AG04449 (cell line): ENCODE results near the gene SRGAP3.

Experiments used
- CTCF ChIA-PET: fragments of 350-600 bp; formaldehyde crosslinking; extraction: SDS; loops from one replicate; lab custom pipeline; 2021; ENCODE audit warnings: antibody characterized with exemption; lab: Yijun Ruan, JAX
- POLR2A ChIA-PET: fragments of 400-600, 350-600 bp; formaldehyde crosslinking; extraction: SDS; loops from one replicate; lab custom pipeline; 2020; ENCODE audit warnings: antibody characterized with exemption, inconsistent platforms; lab: Yijun Ruan, JAX
- DNase-seq: peaks from one replicate; pipeline ENCODE4 v3.0.0-alpha.2; 2010; ENCODE audit warnings: low read depth, low spot score
- H3K4me3 ChIP-seq: 2 replicates; pipeline ENCODE4 v1.5.1; 2011; ENCODE audit warnings: low read depth, mild to moderate bottlenecking, control low read depth, low read length
- TF ChIP-seq, protein P1 (sequence below): IDR thresholded peaks from one replicate; pipeline ENCODE4 v1.5.1; 2011; ENCODE audit warnings: mild to moderate bottlenecking, moderate library complexity, low read length, control low read depth, inconsistent platforms; ENCODE audit not compliant: insufficient read depth; ENCODE audit errors: missing control alignments

SRGAP3 gene

DNA sequence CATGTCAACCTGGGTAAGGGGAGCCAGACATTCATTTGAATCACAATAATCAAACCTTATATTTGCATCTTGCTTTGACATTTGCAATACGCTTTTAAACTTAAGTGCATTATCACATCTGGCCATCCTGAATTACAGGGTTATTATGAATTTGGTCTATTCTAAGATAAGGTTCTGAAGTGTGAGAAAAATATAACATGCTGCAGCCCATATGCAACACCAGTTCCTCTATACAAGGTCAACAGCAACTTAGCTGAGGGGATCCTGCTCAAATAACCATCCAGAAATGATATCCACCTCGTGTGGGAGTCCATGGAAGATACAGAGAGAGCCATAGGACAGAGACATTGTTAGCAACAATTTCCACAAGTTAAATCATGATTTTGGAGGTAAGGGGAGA is 213.5 kb downstream of the SRGAP3 start:
- TF ChIP-seq, protein P1, sequence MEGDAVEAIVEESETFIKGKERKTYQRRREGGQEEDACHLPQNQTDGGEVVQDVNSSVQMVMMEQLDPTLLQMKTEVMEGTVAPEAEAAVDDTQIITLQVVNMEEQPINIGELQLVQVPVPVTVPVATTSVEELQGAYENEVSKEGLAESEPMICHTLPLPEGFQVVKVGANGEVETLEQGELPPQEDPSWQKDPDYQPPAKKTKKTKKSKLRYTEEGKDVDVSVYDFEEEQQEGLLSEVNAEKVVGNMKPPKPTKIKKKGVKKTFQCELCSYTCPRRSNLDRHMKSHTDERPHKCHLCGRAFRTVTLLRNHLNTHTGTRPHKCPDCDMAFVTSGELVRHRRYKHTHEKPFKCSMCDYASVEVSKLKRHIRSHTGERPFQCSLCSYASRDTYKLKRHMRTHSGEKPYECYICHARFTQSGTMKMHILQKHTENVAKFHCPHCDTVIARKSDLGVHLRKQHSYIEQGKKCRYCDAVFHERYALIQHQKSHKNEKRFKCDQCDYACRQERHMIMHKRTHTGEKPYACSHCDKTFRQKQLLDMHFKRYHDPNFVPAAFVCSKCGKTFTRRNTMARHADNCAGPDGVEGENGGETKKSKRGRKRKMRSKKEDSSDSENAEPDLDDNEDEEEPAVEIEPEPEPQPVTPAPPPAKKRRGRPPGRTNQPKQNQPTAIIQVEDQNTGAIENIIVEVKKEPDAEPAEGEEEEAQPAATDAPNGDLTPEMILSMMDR: no peak
- ChIA-PET POLR2A (no interaction called here), CTCF (interaction anchor here (1.0 kb wide), 1 partner anchor 7 kb away, joined by 3 read pairs; no protein-coding TSS in a partner anchor)
- no peak overlapping the region for H3K4me3 ChIP-seq
- no peak for DNase-seq

DNA sequence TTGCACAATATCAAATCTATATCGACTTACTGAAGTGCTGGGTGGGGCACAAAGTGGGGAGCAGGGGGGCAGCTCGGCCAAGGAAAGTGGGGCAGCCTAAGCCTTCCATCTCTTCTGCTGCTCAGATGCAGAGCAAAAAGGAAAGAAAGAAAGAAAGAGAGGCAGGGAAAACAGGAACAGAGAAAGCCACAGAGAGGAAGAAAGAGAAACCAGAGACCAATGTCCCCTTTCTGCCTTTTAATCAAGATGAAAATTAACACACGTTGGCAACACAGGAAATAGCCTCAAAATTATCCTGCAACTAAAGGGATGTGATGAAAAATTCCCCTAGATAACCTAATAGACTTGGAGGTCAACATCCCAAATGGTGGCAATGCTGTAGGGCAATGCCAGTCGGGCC is 214.0 kb downstream of the SRGAP3 start:
- CTCF ChIA-PET: no interaction called here
- no peak for DNase-seq
- POLR2A ChIA-PET: no interaction called here
- H3K4me3 ChIP-seq: no peak overlapping the region
- TF ChIP-seq, protein P1: no peak

DNA sequence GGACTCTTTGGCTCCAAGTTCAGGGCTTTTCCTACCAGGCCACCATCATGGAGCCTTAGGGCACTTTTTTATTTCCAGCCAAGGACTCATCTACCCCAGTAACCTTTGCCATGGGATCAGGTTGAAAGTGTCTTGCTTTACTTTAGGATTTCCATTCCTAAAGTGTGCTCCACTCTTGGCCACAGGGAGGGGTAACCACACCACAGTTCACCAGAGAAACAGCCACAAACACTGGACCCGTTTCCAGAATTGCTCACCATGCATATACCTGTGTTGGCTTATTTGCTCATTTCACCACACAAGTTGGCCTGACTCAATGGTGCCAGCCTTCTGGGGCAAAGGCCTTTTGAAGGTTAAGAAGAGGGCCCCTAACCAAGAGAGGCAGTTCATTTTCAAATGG is 215.6 kb downstream of the SRGAP3 start:
- POLR2A ChIA-PET: no interaction called here
- DNase-seq: no peak
- TF ChIP-seq, protein P1: no peak
- CTCF ChIA-PET: no interaction called here
- no peak overlapping the region for H3K4me3 ChIP-seq

DNA sequence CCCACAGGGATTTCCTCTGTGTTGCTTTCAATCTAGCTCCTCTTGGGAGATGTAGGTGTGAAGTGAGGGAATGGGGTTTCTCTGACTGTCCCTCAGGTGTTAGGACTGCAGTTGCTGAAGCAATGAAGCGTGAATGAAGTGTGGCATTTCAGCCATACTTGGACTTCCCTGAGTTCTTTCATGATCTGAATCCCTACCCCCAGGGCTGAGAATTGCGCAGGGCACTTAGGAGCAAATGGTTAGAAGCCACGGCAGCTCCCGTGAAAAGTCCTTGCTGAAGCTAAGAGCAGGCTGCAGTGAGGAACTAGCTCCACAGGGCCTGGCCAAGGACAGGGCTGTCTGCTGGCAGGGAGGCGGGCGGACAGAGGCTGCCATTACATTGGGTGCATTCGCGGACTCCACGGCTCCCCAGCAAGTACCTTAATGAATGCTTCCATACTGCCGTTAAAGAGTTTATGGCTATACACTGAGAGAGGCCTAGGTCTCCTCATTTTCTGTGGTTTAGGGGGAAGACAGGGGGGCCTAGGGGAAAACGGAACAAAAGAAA is 217.1 kb downstream of the SRGAP3 start:
- TF ChIP-seq, protein P1: no peak
- ChIA-PET POLR2A (no interaction called here), CTCF (no interaction called here)
- H3K4me3 ChIP-seq: no peak overlapping the region
- DNase-seq: no peak

DNA sequence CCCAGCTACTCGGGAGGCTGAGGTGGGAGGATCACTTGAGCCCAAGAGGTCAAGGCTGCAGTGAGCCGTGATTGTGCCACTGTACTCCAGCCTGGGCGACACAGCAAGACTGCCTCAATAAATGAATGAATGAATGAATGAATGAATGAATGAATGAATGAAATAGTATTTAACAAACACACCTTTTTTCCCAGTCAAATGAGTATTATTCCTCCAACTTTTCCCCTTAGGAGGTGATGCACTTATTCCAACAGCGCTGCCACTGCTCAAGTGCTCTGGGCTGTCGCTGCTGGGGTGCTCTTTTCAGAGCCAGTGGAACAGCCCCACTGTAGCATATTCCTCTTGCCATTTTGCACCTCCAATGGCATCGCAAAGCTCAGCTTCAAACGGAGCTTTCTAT is 219.4 kb downstream of the SRGAP3 start:
- ChIA-PET POLR2A (no interaction called here), CTCF (interaction anchor here (1.4 kb wide), 1 partner anchor 16 kb away, joined by 3 read pairs; no protein-coding TSS in a partner anchor)
- DNase-seq: no peak
- no peak overlapping the region for H3K4me3 ChIP-seq
- TF ChIP-seq, protein P1: no peak

DNA sequence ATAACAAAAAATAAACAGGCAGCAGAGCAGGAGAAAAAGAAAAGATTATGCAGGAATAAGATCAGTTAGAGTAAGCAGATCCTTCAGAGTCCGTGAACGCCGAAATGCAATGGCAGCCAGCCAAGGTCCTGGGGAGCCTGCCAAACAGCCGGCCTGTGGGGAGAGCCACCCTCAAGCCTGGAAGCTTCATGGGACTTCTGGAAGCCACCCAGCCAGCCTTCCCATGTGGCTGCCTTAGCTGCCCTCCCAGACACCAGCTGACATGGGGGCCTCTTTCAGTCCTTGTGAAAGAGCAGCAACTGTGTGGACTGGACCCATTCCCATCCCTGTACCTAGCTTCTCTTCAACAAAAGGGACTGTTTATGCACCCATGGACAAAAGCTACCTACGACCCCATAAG is 221.3 kb downstream of the SRGAP3 start:
- POLR2A ChIA-PET: no interaction called here

More for the DNA sequence above, 221.3 kb downstream of the SRGAP3 start:
- H3K4me3 ChIP-seq: no peak overlapping the region
- CTCF ChIA-PET: interaction anchor here (1.2 kb wide), 2 partner anchors 8 to 14 kb away, joined by 3 read pairs; no protein-coding TSS in a partner anchor
- no peak for DNase-seq
- TF ChIP-seq, protein P1: no peak
